Psoas muscle (tissue), 8 donors: ENCODE data around the gene FRY. TPM values are rescaled to one million over a fixed set of nuclear protein-coding genes. Genes with fewer than 3 reads are reported as not detected.

ENCODE experiments used
- ATAC-seq, 4 donors: fragments of 200-7000 bp; cut with Tn5 transposase; one replicate each; pipeline ENCODE4 v1.9.1; 2020; ENCODE audit warnings: moderate library complexity in 3 of 4, mild to moderate bottlenecking in 2 of 4
- DNase-seq, 2 donors: peaks; one replicate each; pipeline ENCODE4 v3.0.0-alpha.2; 2020
- H3K27ac ChIP-seq: fragments of 200-600 bp; one replicate; pipeline ENCODE4 v1.8.0; 2022
- H3K27me3 ChIP-seq, 3 donors: fragments of 200-600 bp in 1 of 3; one replicate each; pipeline versions ENCODE4 v1.6.1 to v1.8.0; 2013 to 2022; ENCODE audit warnings: low read length in 2 of 3, mild to moderate bottlenecking in 2 of 3, moderate library complexity in 1 of 3; ENCODE audit not compliant: insufficient read depth in 3 of 3
- H3K36me3 ChIP-seq, 2 donors: fragments of 200-600 bp in 1 of 2; one replicate each; pipeline versions ENCODE4 v1.6.1 to v1.8.0; 2013 to 2022; ENCODE audit warnings: low read depth in 1 of 2, mild to moderate bottlenecking in 1 of 2, moderate library complexity in 1 of 2; ENCODE audit not compliant: insufficient read depth in 1 of 2
- H3K4me1 ChIP-seq: fragments of 200-600 bp; one replicate; pipeline ENCODE4 v1.8.0; 2022
- H3K4me3 ChIP-seq: fragments of 200-600 bp; one replicate; pipeline ENCODE4 v1.8.0; 2022; ENCODE audit warnings: mild to moderate bottlenecking
- H3K9me3 ChIP-seq: fragments of 200-600 bp; one replicate; pipeline ENCODE4 v1.8.0; 2022
- CTCF ChIP-seq: fragments of 200-600 bp; IDR thresholded peaks from one replicate; pipeline ENCODE4 v1.8.0; 2022; ENCODE audit warnings: antibody characterized with exemption
- WGBS, 3 donors: extraction: QIAGEN DNeasy Blood & Tissue Kit; methylation state at CpG; one replicate each; pipeline versions ENCODE4 v1.1.6 to v1.1.7; 2013; 5-methylcytosine and 5-hydroxymethylcytosine counted together
- intact Hi-C, 2 donors: fragments of 100-400 bp; cut with DNase I; formaldehyde crosslinking; loops; one replicate each; pipeline versions ENCODE4 v1.11.0 to v1.14.2; 2022
- polyA plus RNA-seq, 3 donors: library from polyadenylated mRNA; stranded (reverse); fragments of 200-250 nt; gene quantifications; one replicate each; pipeline ENCODE4 v1.2.3, GENCODE V29; 2013
- total RNA-seq, 4 donors: library from RNA; stranded (reverse); fragmentation: NEBNext Ultra II Directional in 2 of 4; extraction: Animal tissue kit (Norgen Biotek cat#: 25700) in 2 of 4; gene quantifications; one replicate each; pipeline versions ENCODE4 v1.2.1 to v1.2.4, GENCODE V29; 2021 to 2023
- donor health status: healthy with polysubstance abuse.
- donor health status: DM: no; HTN: no; CAD: no; lungs with moderate emphysema.
- donor health status: Bipolar disorder and iron deficiency.
- donor health status: healthy.
- donor health status: DM: yes; HTN: yes; CAD: no.
- donor health status: DM: no; HTN: no; CAD: no.
- donor health status: DM: no; HTN: no; CAD: no.
- donor health status: DM: yes; HTN: yes; CAD: no.

FRY gene
- total and polyA plus RNA-seq, 7 donors: 7.1 to 56.9 (median 24.0) TPM

GRCh38 chr13:32298695-32299094 lies 267.1 kb downstream of the FRY start:
- DNase-seq: no peak
- no peak for TF ChIP-seq CTCF
- Histone ChIP-seq H3K27ac (no peak overlapping the region), H3K27me3 (peaks cover 0 to 7% (median 0%) of the 10 kb centered on the region in 3 donors), H3K36me3 (peaks cover 2 to 29% of the 10 kb centered on the region in 2 donors), H3K4me3 (no peak overlapping the region), H3K9me3 (no peaks in the 10 kb centered on the region), H3K4me1 (no peaks in the 10 kb centered on the region)
- ATAC-seq: no peak
- 83 to 90% (median 89%) methylated on average over 6 of the region's 6 CpGs for WGBS, 3 donors
- intact Hi-C loops: no loop called here

GRCh38 chr13:32299893-32300292 lies 268.3 kb downstream of the FRY start:
- H3K4me3 ChIP-seq: no peak overlapping the region
- peaks cover 0 to 7% (median 0%) of the 10 kb centered on the region in 3 donors for H3K27me3 ChIP-seq
- no peak overlapping the region for H3K27ac ChIP-seq
- H3K9me3 ChIP-seq: no peaks in the 10 kb centered on the region
- H3K36me3 ChIP-seq: peaks cover 0 to 18% of the 10 kb centered on the region in 2 donors
- H3K4me1 ChIP-seq: no peaks in the 10 kb centered on the region
- intact Hi-C loops: no loop called here
- no peak for DNase-seq
- WGBS, 3 donors: 62 to 70% (median 65%) methylated on average over 4 of the region's 4 CpGs
- ATAC-seq: no peak
- TF ChIP-seq CTCF: no peak

GRCh38 chr13:32300406-32300805 lies 268.8 kb downstream of the FRY start:
- intact Hi-C loops: no loop called here

GRCh38 chr13:32300920-32301319 lies 269.3 kb downstream of the FRY start:
- no peak for TF ChIP-seq CTCF
- Histone ChIP-seq H3K36me3 (peaks cover 0 to 7% of the 10 kb centered on the region in 2 donors), H3K27ac (no peak overlapping the region), H3K4me3 (no peak overlapping the region), H3K9me3 (no peaks in the 10 kb centered on the region), H3K4me1 (peaks cover 1% of the 10 kb centered on the region), H3K27me3 (peaks cover 0 to 7% (median 0%) of the 10 kb centered on the region in 3 donors)
- intact Hi-C loops: no loop called here
- DNase-seq (no peak), ATAC-seq (no peak)
- 90 to 100% (median 100%) methylated on average over 1 of the region's 1 CpG for WGBS, 3 donors

More at GRCh38 chr13:32300406-32300805, 268.8 kb downstream of the FRY start:
- no peak for ATAC-seq
- no peak for DNase-seq
- TF ChIP-seq CTCF: no peak
- Histone ChIP-seq H3K27me3 (peaks cover 0 to 7% (median 0%) of the 10 kb centered on the region in 3 donors), H3K4me3 (no peak overlapping the region), H3K9me3 (no peaks in the 10 kb centered on the region), H3K27ac (no peak overlapping the region), H3K4me1 (no peaks in the 10 kb centered on the region), H3K36me3 (peaks cover 0 to 12% of the 10 kb centered on the region in 2 donors)
- 51 to 57% (median 52%) methylated on average over 8 of the region's 8 CpGs for WGBS, 3 donors

GRCh38 chr13:32302461-32302860 lies 270.9 kb downstream of the FRY start:
- intact Hi-C loops: no loop called here
- ATAC-seq: no peak
- no peaks in the 10 kb centered on the region for H3K36me3 ChIP-seq

More at GRCh38 chr13:32302461-32302860, 270.9 kb downstream of the FRY start:
- 73 to 82% (median 79%) methylated on average over 2 of the region's 2 CpGs for WGBS, 3 donors
- no peaks in the 10 kb centered on the region for H3K9me3 ChIP-seq
- DNase-seq: no peak
- no peak for TF ChIP-seq CTCF
- H3K27ac ChIP-seq: no peak overlapping the region
- H3K4me3 ChIP-seq: no peak overlapping the region
- peaks cover 0 to 7% (median 0%) of the 10 kb centered on the region in 3 donors for H3K27me3 ChIP-seq
- H3K4me1 ChIP-seq: peaks cover 3% of the 10 kb centered on the region
